Measurements from ENCODE around the gene TMEM132C.

- TF ChIP-seq CTCF (IDR thresholded peaks at IDR 0.05), result no peak
- TF ChIP-seq POLR2A (IDR thresholded peaks at IDR 0.05), result no peak
Observed at GRCh38 chr12:128654468-128654867, 387.5 kb downstream of the TMEM132C start.

Measured in heart left ventricle (tissue), 13 donors.